Fibroblast of lung (primary cell): Measurements from ENCODE around the gene PPID.

ENCODE experiments used
- CTCF ChIP-seq, 2 donors: IDR thresholded peaks in 1 of 2; conservative IDR thresholded peaks in 1 of 2; 1 replicate in 1 of 2; 2 replicates in 1 of 2; pipeline ENCODE4 v1.5.1; 2011 to 2012; ENCODE audit warnings: low read length in 2 of 2, control low read depth in 1 of 2, inconsistent platforms in 1 of 2, low read depth in 1 of 2, mild to moderate bottlenecking in 1 of 2
- EZH2 ChIP-seq: IDR thresholded peaks from 2 replicates; pipeline ENCODE4 v1.5.1; 2012; ENCODE audit warnings: low read length, control low read depth, mild to moderate bottlenecking; ENCODE audit errors: missing control alignments

GRCh38 chr4:158682066-158682465 lies 41.1 kb downstream of the PPID start:
- no peak for TF ChIP-seq CTCF (conservative IDR thresholded peaks at IDR 0.05 in 1 of 2, IDR thresholded peaks at IDR 0.05 in 1 of 2; ENCODE audit: low read depth in 1 of 2, low read length in 2 of 2)
- no peak for TF ChIP-seq EZH2
